ENCODE results near the gene MFSD8. TPM values are rescaled to one million over a fixed set of nuclear protein-coding genes. Genes with fewer than 3 reads are reported as not detected.
A peak's percentile ranks its signal among the peaks of the same experiment; 100 is the strongest.
"Not testable (repeated sequence)": the region's sequence is repeated elsewhere in the genome, so short reads cannot be mapped to it uniquely, and the experiment has no call there.

MFSD8 gene
- total RNA-seq, 1 experiment from 2014 or later: 19.9 TPM

GRCh38 chr4:127957105-127957504 is 7.9 kb downstream of the MFSD8 start:
- no peak for DNase-seq (ENCODE audit: low read depth)

- peak; percentile 48 for DNase-seq (ENCODE audit: low read depth)
Measured at GRCh38 chr4:127936974-127937373, 28.0 kb downstream of the MFSD8 start.

GRCh38 chr4:127931836-127932235 is 33.1 kb downstream of the MFSD8 start:
- not testable (repeated sequence) for DNase-seq (ENCODE audit: low read depth)

- no peak for DNase-seq (ENCODE audit: low read depth)
Measured at GRCh38 chr4:127930175-127930574, 34.8 kb downstream of the MFSD8 start.

DNA sequence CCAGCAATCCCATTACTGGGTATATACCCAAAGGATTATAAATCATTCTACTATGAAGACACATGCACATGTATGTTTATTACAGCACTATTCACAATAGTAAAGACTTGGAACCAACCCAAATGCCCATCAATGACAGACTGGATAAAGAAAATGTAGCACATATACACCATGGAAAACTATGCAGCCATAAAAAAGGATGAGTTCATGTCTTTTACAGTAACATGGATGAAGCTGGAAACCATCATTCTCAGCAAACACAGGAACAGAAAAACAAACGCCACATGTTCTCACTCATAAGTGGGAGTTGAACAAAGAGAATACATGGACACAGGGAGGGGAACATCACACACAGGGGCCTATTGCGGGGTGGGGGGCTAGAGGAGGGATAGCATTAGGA is 39.3 kb downstream of the MFSD8 start:
- DNase-seq (ENCODE audit: low read depth): not testable (repeated sequence)

DNA sequence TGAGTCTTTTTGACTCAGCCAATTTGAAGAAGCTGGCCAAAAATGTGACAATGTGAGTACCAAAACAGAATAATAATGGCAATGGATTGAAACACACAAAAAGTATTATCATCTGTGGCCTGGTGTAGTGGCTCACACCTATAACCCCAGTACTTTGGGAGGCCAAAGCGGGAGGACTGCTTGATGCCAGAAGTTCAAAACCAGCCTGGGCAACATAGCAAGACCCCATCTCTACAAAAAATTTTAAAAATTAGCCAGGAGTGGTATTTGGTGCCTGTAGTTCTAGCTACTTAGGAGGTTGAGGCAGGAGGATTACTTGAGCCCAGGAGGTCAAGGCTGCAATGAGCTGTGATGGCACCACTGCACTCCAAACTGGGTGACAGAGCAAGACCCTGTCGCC is 42.7 kb downstream of the MFSD8 start:
- no peak for DNase-seq (ENCODE audit: low read depth)

- no peak for DNase-seq (ENCODE audit: low read depth)
Measured at GRCh38 chr4:127920521-127920920, 44.5 kb downstream of the MFSD8 start.

- DNase-seq (ENCODE audit: low read depth): no peak
Measured at GRCh38 chr4:127917151-127917550, 47.8 kb downstream of the MFSD8 start.

DNA sequence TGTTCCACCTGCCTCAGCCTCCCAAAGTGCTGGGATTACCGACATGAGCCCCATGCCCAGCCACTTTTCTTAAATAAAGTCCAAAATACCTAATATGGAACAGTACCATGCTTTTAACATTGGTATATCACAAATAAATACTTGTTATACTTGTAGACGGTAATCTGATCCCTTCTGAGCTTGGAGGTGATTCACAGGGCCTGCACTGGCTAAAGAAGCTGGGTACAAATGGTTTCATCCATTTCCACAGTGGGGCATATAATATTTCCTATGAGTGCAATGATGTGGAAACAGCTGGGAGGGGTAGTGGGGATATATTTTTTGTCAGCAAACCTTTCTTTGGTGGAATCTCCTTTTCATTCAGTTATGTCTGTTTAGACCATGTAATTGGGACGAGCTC is 48.5 kb downstream of the MFSD8 start:
- DNase-seq (ENCODE audit: low read depth): peak; percentile 20

DNA sequence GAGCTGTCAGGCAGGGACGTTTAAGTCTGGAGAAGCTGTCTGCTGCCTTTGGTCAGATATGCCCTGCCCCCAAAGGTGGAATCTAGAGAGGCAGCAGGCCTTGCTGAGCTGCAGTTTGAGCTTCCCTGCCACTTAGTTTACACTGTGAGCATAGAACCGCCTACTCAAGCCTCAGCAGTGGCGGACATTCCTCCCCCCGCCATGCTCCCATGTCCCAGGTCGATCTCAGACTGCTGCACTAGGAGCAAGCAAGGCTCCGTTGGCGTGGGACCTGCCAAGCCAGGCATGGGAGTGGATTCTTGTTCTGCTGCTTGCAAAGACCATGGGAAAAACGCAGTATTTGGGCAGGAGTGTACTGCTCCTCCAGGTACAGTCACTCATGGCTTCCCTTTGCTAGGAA is 59.9 kb downstream of the MFSD8 start:
- no peak for DNase-seq (ENCODE audit: low read depth)

DNA sequence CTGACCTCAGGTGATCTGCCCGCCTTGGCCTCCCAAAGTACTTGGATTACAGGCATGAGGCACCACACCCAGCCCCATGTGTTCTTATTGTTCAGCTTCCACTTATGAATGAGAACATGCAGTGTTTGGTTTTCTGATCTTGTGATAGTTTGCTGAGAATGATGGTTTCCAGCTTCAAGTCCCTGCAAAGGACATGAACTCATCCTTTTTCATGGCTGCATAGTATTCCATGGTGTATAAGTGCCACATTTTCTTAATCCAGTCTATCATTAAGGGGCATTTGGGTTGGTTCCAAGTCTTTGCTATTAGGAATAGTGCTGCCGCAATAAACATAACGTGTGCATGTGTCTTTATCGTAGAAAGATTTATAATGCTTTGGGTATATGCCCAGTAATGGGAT is 65.3 kb downstream of the MFSD8 start:
- DNase-seq (ENCODE audit: low read depth): not testable (repeated sequence)

GRCh38 chr4:127896528-127896927 is 68.4 kb downstream of the MFSD8 start:
- DNase-seq (ENCODE audit: low read depth): no peak

DNA sequence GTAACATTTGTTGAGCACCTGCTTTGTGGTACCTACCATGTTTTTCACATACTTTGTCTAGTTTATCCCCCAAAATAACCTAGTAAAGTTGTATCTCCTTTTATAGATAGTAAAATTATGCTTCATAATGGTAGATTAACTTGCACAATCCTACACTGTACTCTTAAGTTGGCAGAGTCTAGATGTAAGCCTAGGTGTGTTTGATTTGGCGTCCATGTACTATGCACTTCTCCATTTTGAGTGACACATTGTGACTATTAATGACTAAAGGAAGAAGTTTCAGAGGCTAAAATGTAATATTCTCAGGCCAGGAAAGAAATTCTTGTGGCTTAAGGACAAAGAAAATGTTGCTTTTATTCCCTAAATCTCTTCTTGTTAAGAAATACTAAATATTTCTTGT is 68.9 kb downstream of the MFSD8 start:
- DNase-seq (ENCODE audit: low read depth): no peak

DNA sequence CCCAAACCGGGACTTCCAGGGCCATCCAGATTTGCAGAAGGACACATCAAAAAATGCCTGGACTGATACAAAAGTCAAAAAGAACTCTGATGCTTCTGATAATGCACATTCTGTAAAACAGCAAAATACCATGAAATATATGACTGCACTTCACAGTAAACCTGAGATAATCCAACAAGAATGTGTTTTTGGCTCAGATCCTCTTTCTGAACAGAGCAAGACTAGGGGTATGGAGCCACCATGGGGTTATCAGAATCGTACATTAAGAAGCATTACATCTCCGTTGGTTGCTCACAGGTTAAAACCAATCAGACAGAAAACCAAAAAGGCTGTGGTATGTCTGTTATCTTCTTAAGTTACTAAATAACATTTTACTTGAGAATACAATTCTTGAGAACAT is 75.1 kb downstream of the MFSD8 start:
- DNase-seq (ENCODE audit: low read depth): no peak

- no peak for DNase-seq (ENCODE audit: low read depth)
Measured at GRCh38 chr4:127888559-127888958, 76.4 kb downstream of the MFSD8 start.

GRCh38 chr4:127881563-127881864 is 83.5 kb downstream of the MFSD8 start:
- no peak for DNase-seq (ENCODE audit: low read depth)

DNA sequence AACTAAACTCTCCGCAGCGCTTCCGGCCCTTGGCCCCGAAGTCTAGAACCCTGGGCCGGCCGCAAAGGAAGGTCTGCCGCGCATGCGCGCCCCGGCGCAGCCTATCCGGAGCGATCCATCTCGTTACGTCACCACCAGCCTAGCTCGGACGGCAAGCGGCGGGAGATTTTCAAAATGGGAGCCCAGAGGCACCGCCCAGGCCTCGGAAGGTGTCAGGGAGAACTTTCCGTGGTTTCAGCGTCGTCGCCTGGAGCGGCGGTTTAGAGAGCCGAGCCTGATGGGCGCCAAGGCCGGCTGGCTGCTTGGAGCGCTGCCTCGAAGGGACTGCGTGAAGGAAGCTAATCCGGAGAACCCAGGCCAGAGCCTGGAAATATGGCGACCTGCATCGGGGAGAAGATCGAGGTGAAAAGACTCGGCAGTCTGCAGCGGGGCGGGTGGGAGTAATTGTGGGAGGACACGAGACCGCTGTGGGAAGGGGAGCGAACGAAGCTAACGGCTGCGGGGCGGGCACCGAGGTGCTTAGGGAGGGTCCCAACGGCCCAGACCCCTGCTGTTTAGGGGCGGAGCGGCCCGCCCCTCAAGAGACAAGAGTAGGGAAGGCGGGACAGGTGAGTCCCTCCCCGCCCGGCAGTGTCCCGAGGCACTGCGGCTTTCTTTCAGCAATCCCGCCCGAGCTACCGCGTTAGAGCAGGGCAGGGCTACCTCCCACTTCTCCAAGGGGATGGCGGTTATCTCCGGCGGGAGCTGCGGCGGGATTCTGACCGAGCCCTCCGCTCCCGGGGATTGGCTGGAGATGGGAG is 84.0 kb downstream of the MFSD8 start, which contains the start of gene PLK4:
PLK4 (plus strand) TSS at position 131 of the 800 bp plus-strand sequence; CDS start at position 373, 242 bp downstream.
- DNase-seq (ENCODE audit: low read depth): peak; percentile 95

- DNase-seq (ENCODE audit: low read depth): no peak
Measured at GRCh38 chr4:127875791-127876190, 89.2 kb downstream of the MFSD8 start.

GRCh38 chr4:127870688-127871087 is 94.3 kb downstream of the MFSD8 start:
- peak; percentile 59 for DNase-seq (ENCODE audit: low read depth)

DNA sequence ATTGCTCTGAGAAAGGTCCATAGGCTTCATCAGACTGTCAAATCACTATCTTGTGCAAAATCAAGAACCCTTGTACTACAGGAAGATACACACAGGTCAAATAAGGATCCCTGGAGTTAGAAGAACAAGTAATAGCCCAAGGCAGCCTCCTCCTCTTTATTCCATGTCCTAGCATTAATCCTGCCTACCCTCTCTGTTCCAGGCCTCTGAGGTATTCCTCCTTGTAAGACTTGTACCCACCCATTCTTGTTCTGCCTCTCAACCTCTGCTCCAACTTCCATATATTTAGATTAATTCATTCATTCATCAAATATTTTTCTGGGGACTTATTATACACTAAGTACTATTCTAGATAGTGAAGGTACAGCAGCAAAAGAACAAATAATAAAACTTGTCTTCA is 94.7 kb downstream of the MFSD8 start:
- no peak for DNase-seq (ENCODE audit: low read depth)

DNA sequence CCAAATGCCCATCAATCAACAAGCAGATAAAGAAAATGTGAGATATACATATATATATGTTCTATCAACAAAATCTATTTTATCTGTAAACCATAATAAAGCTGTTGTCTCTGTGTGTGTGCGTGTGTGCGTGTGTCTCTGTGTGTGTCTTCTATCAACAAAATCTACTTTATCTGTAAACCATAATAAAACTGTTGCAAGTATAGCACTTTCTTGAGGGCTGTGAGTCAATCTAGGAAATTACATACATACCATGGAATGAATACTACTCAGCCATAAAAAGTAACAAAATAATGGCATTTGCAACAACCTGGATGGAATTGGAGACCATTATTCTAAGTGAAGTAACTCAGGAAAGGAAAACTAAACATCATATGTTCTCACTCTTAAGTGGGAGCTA is 96.8 kb downstream of the MFSD8 start:
- DNase-seq (ENCODE audit: low read depth): no peak

All from LHCN-M2 (cell line).